Measurements from ENCODE around the gene BARX2. TPM values are rescaled to one million over a fixed set of nuclear protein-coding genes. Genes with fewer than 3 reads are reported as not detected.

The BARX2 gene
- total and polyA plus RNA-seq, 2 donors (not counting 1 experiment from before 2014, with no cell fraction given) = not detected

DNA sequence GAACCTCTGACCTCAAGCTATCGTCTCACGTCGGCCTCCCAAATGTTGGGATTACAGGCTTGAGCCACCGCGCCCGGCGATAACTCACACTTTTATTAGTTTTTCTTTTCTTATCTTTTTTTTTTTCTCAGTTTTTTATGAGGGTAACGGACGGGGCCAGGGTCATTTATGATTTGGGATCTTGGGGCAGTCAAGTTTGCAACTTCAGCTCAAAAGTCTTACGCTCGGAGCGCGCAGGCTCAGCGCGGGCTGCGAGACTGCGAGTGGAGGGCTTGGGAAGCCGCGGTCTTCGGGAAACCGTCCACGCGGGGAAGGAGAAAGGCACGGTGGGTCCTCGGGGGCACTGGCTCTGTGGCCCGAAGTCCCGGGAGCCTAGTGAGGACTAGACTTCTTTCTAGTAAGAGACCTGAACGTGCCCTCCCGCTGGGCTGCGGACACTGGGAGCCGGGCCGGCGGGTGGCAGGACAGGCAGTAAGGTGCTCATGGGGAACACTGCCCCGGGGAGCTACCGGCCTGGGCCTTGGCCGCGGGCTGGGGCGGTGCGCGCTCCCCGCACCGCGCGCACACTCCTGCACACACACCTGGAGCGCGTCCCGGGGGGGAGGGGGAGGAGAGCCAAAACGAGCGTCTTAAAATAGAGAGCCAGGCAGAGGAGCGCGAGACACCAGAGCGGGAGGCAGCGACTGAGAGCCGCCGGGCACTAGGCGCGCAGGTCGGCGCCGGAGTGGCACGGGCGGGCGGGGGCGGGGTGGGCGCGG is 476 bp upstream of the BARX2 start:
- peak overlapping the region; percentile 34 for H3K4me2 ChIP-seq (replicated peaks; ENCODE audit: low read depth, low read length, poor library complexity, severe bottlenecking)
- no peak overlapping the region for H3K4me3 ChIP-seq (ENCODE audit: control extremely low read depth in 1 of 5, extremely low read depth in 1 of 5, insufficient read depth in 1 of 5, low read depth in 2 of 5, low read length in 4 of 5)
- H4K20me1 ChIP-seq (ENCODE audit: control insufficient read depth, insufficient read depth, low read length, poor library complexity, severe bottlenecking) = no peaks in the 10 kb centered on the region
- Mint-ChIP-seq H3K4me1 (peaks cover 27% of the 10 kb centered on the region), H3K9me3 (ENCODE audit: insufficient read depth) (no peaks in the 10 kb centered on the region), H3K27ac (no peak overlapping the region), H3K27me3 (peaks cover 68% of the 10 kb centered on the region), H3K4me3 (peak overlapping the region; percentile 35)
- no peaks in the 10 kb centered on the region for H3K79me2 ChIP-seq (ENCODE audit: control insufficient read depth, insufficient read depth, low read length)
- H3K27me3 ChIP-seq (replicated peaks in 1 of 4; ENCODE audit: control extremely low read depth in 1 of 4, control insufficient read depth in 3 of 4, insufficient read depth in 4 of 4, low read length in 3 of 4) = peaks cover 0 to 46% (median 29%) of the 10 kb centered on the region in 4 experiments
- 9% methylated on average over 57 of the region's 66 CpGs for WGBS (ENCODE audit: insufficient coverage)
- H3K27ac ChIP-seq (ENCODE audit: low read length in 2 of 2) = no peak overlapping the region
- TF ChIP-seq, protein P1, sequence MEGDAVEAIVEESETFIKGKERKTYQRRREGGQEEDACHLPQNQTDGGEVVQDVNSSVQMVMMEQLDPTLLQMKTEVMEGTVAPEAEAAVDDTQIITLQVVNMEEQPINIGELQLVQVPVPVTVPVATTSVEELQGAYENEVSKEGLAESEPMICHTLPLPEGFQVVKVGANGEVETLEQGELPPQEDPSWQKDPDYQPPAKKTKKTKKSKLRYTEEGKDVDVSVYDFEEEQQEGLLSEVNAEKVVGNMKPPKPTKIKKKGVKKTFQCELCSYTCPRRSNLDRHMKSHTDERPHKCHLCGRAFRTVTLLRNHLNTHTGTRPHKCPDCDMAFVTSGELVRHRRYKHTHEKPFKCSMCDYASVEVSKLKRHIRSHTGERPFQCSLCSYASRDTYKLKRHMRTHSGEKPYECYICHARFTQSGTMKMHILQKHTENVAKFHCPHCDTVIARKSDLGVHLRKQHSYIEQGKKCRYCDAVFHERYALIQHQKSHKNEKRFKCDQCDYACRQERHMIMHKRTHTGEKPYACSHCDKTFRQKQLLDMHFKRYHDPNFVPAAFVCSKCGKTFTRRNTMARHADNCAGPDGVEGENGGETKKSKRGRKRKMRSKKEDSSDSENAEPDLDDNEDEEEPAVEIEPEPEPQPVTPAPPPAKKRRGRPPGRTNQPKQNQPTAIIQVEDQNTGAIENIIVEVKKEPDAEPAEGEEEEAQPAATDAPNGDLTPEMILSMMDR (IDR thresholded peaks at IDR 0.05) = no peak
- no peak for TF ChIP-seq EZH2 (IDR thresholded peaks at IDR 0.05; ENCODE audit: borderline replicate concordance, insufficient read depth, low read depth, low read length, poor library complexity, severe bottlenecking)
- CTCF ChIA-PET = no interaction called here
- ATAC-seq (ENCODE audit: low read depth) = no peak
- POLR2A ChIA-PET = no interaction called here
- peaks cover 10 to 23% of the 10 kb centered on the region in 2 donors for H3K4me1 ChIP-seq (ENCODE audit: control insufficient read depth in 2 of 2, insufficient read depth in 2 of 2, low read length in 2 of 2)
- peaks cover 0 to 11% (median 0%) of the 10 kb centered on the region in 3 donors for H3K9me3 ChIP-seq (ENCODE audit: control extremely low read depth in 1 of 3, control insufficient read depth in 2 of 3, insufficient read depth in 1 of 3, low read length in 2 of 3)
- DNase-seq = no peak
- no peak overlapping the region for H2AFZ ChIP-seq (ENCODE audit: insufficient read depth, low read depth, low read length, poor library complexity, severe bottlenecking)
- H3K36me3 ChIP-seq (replicated peaks in 1 of 2; ENCODE audit: control extremely low read depth in 1 of 2, control insufficient read depth in 1 of 2, extremely low read depth in 1 of 2, insufficient read depth in 2 of 2, low read length in 1 of 2) = no peaks in the 10 kb centered on the region
- H3K9ac ChIP-seq (ENCODE audit: low read length) = no peak overlapping the region
- intact Hi-C loops (cut with micrococcal nuclease) = no loop called here

DNA sequence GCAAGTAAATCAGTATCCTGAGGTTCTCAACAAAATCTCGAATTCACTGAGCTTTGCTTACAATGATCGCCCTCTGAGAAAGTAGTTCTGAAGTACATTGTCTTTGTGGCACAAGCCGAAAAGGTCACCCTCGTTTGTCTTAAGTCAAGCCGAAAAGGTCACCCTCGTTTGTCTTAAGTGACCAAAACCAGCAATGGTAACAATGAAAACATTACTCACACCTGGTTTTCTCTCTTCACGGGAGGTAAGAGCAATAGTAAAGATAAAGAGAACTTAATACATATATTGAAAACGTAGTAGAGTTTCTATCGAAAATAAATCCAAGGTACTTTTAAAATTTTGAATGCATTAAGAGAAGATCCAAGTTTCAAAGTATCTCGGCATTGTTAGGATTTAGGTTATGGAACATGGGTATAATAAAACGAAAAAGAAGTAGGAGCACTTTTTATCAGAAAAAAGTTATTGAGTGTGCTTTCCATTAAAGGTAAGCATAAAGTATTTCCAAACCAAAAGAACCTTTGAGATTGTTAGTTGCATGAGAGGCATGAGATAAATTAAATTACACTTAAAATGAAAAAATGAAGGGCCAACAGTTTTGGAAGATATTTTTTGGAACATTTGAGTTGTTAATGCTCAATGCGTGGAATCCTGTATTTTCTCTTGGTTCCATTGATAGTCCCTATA is 1.2 kb downstream of the BARX2 start:
- H3K4me1 ChIP-seq (ENCODE audit: control insufficient read depth in 2 of 2, insufficient read depth in 2 of 2, low read length in 2 of 2) = peaks cover 10 to 23% of the 10 kb centered on the region in 2 donors
- no peak overlapping the region for H3K4me3 ChIP-seq (ENCODE audit: control extremely low read depth in 1 of 5, extremely low read depth in 1 of 5, insufficient read depth in 1 of 5, low read depth in 2 of 5, low read length in 4 of 5)
- CTCF ChIA-PET = no interaction called here
- no peak overlapping the region for H3K9ac ChIP-seq (ENCODE audit: low read length)
- H3K4me3 Mint-ChIP-seq = peak overlapping the region; percentile 50
- peaks cover 27% of the 10 kb centered on the region for H3K4me1 Mint-ChIP-seq
- peaks cover 0 to 11% (median 0%) of the 10 kb centered on the region in 3 donors for H3K9me3 ChIP-seq (ENCODE audit: control extremely low read depth in 1 of 3, control insufficient read depth in 2 of 3, insufficient read depth in 1 of 3, low read length in 2 of 3)
- no peak overlapping the region for H3K27ac ChIP-seq (ENCODE audit: low read length in 2 of 2)
- peaks cover 68% of the 10 kb centered on the region for H3K27me3 Mint-ChIP-seq
- H2AFZ ChIP-seq (ENCODE audit: insufficient read depth, low read depth, low read length, poor library complexity, severe bottlenecking) = no peak overlapping the region
- 49% methylated on average over 7 of the region's 12 CpGs for WGBS (ENCODE audit: insufficient coverage)
- POLR2A ChIA-PET = no interaction called here
- intact Hi-C loops (cut with micrococcal nuclease) = no loop called here
- H3K4me2 ChIP-seq (replicated peaks; ENCODE audit: low read depth, low read length, poor library complexity, severe bottlenecking) = no peak overlapping the region
- no peaks in the 10 kb centered on the region for H3K36me3 ChIP-seq (replicated peaks in 1 of 2; ENCODE audit: control extremely low read depth in 1 of 2, control insufficient read depth in 1 of 2, extremely low read depth in 1 of 2, insufficient read depth in 2 of 2, low read length in 1 of 2)
- no peaks in the 10 kb centered on the region for H3K9me3 Mint-ChIP-seq (ENCODE audit: insufficient read depth)
- ATAC-seq (ENCODE audit: low read depth) (no peak), DNase-seq (no peak)
- no peak for TF ChIP-seq EZH2 (IDR thresholded peaks at IDR 0.05; ENCODE audit: borderline replicate concordance, insufficient read depth, low read depth, low read length, poor library complexity, severe bottlenecking)
- TF ChIP-seq, protein P1 (IDR thresholded peaks at IDR 0.05) = no peak
- H4K20me1 ChIP-seq (ENCODE audit: control insufficient read depth, insufficient read depth, low read length, poor library complexity, severe bottlenecking) = no peaks in the 10 kb centered on the region
- H3K79me2 ChIP-seq (ENCODE audit: control insufficient read depth, insufficient read depth, low read length) = no peaks in the 10 kb centered on the region
- no peak overlapping the region for H3K27ac Mint-ChIP-seq
- H3K27me3 ChIP-seq (replicated peaks in 1 of 4; ENCODE audit: control extremely low read depth in 1 of 4, control insufficient read depth in 3 of 4, insufficient read depth in 4 of 4, low read length in 3 of 4) = peaks cover 0 to 40% (median 28%) of the 10 kb centered on the region in 4 experiments
